Left lobe of liver (tissue), 2 donors: Measurements from ENCODE around the gene CREB5. TPM values are rescaled to one million over a fixed set of nuclear protein-coding genes. Genes with fewer than 3 reads are reported as not detected.

ENCODE experiments used
- ATAC-seq: fragments of 200-7000 bp; cut with Tn5 transposase; one replicate; pipeline ENCODE4 v1.9.1; 2020; ENCODE audit warnings: mild to moderate bottlenecking, moderate library complexity
- DNase-seq: peaks from one replicate; pipeline ENCODE4 v3.0.0-alpha.2; 2020; ENCODE audit warnings: low spot score
- total RNA-seq: library from RNA; stranded (reverse); gene quantifications from one replicate; pipeline ENCODE4 v1.2.1, GENCODE V29; 2021
- donor health status: DM: no; HTN: no; CAD: no; lungs with moderate emphysema.
- donor health status: DM: no; HTN: yes; CAD: no.

The CREB5 gene
- total RNA-seq, 1 donor from 2014 or later, result 0.53 TPM

- ATAC-seq (no peak), DNase-seq (no peak)
These were observed 64.7 kb downstream of the CREB5 start for GRCh38 chr7:28477041-28477442.

- DNase-seq (no peak), ATAC-seq (no peak)
These were observed 66.3 kb downstream of the CREB5 start for GRCh38 chr7:28478656-28479055.

- DNase-seq (no peak), ATAC-seq (no peak)
These were observed 67.2 kb downstream of the CREB5 start for GRCh38 chr7:28479507-28479947.

GRCh38 chr7:28480595-28480994 is 68.3 kb downstream of the CREB5 start:
- ATAC-seq, result no peak
- DNase-seq, result no peak

GRCh38 chr7:28481091-28481926 is 69.0 kb downstream of the CREB5 start:
- ATAC-seq, result no peak

GRCh38 chr7:28483112-28483511 is 70.8 kb downstream of the CREB5 start:
- ATAC-seq (no peak), DNase-seq (no peak)

More at GRCh38 chr7:28481091-28481926, 69.0 kb downstream of the CREB5 start:
- no peak for DNase-seq

- ATAC-seq, result no peak
- DNase-seq, result no peak
These were observed 71.7 kb downstream of the CREB5 start for GRCh38 chr7:28483908-28484605.

- no peak for DNase-seq
- ATAC-seq, result no peak
These were observed 72.3 kb downstream of the CREB5 start for GRCh38 chr7:28484606-28484935.

- no peak for DNase-seq
- ATAC-seq, result no peak
These were observed 75.2 kb downstream of the CREB5 start for GRCh38 chr7:28487487-28487886.

GRCh38 chr7:28488061-28488791 is 75.9 kb downstream of the CREB5 start:
- ATAC-seq (no peak), DNase-seq (no peak)

GRCh38 chr7:28490831-28491230 is 78.5 kb downstream of the CREB5 start:
- ATAC-seq, result no peak
- no peak for DNase-seq

- no peak for DNase-seq
- no peak for ATAC-seq
These were observed 81.2 kb downstream of the CREB5 start for GRCh38 chr7:28493477-28493876.

- ATAC-seq (no peak), DNase-seq (no peak)
These were observed 84.7 kb downstream of the CREB5 start for GRCh38 chr7:28497009-28497408.

GRCh38 chr7:28498636-28499035 is 86.3 kb downstream of the CREB5 start:
- DNase-seq (no peak), ATAC-seq (no peak)

GRCh38 chr7:28500138-28500537 is 87.8 kb downstream of the CREB5 start:
- DNase-seq, result no peak
- no peak for ATAC-seq

GRCh38 chr7:28502408-28502807 is 90.1 kb downstream of the CREB5 start:
- no peak for DNase-seq
- no peak for ATAC-seq

- ATAC-seq, result no peak
- no peak for DNase-seq
These were observed 91.1 kb downstream of the CREB5 start for GRCh38 chr7:28503396-28503795.

GRCh38 chr7:28505014-28505413 is 92.7 kb downstream of the CREB5 start:
- ATAC-seq, result no peak
- no peak for DNase-seq

GRCh38 chr7:28505867-28506266 is 93.5 kb downstream of the CREB5 start:
- DNase-seq (no peak), ATAC-seq (no peak)

GRCh38 chr7:28507525-28508282 is 95.4 kb downstream of the CREB5 start:
- ATAC-seq (no peak), DNase-seq (no peak)
